Measurements from ENCODE around the gene CDYL. TPM values are rescaled to one million over a fixed set of nuclear protein-coding genes. Genes with fewer than 3 reads are reported as not detected.

Gene CDYL
- total and polyA plus RNA-seq, 2 of the 4 experiments (the other 2 are of a cell fraction) = 14.2 to 92.1 TPM

- TF ChIP-seq CTCF (conservative IDR thresholded peaks at IDR 0.05; ENCODE audit: low read depth, low read length) = no peak
Observed at GRCh38 chr6:4972438-4972837, 196.2 kb downstream of the CDYL start (continued).

- H2AFZ ChIP-seq (replicated peaks; ENCODE audit: low read length, poor library complexity) = peak overlapping the region; percentile 77
- H3K4me2 ChIP-seq (ENCODE audit: low read depth, low read length) = no peak overlapping the region
- ChIA-PET POLR2A (ENCODE audit: unreplicated experiment) (no interaction called here), CTCF (interaction anchor here (0.6 kb wide), 1 partner anchor 15 kb away, joined by 4 read pairs; no protein-coding TSS in a partner anchor)
- WGBS, 2 experiments (ENCODE audit: extremely low coverage in 2 of 2, insufficient read length in 1 of 2) = 82% methylated on average over 4 of the region's 13 CpGs; no CpG with 5 or more reads in 1 of the 2 experiments
- peak overlapping the region; percentile 27; the same call in 1 of the 2 replicates for H2AK5ac ChIP-seq (ENCODE audit: low read depth, low read length)
- ATAC-seq (ENCODE audit: low read depth) = no peak
- H4K5ac ChIP-seq (ENCODE audit: low read depth, low read length) = peak overlapping the region; percentile 39; the same call in 1 of the 2 replicates
- no peaks in the 10 kb centered on the region for H3K9me3 ChIP-seq (ENCODE audit: control insufficient read depth, insufficient read depth, low read length)
- no peaks in the 10 kb centered on the region for H3K79me1 ChIP-seq (ENCODE audit: low read depth in 1 of 2, low read length in 2 of 2)
- no peak overlapping the region; the same call in 1 of the 2 replicates for H4K91ac ChIP-seq (ENCODE audit: insufficient read depth, low read depth, low read length)
- DNase-seq = no peak
- intact Hi-C loops (cut with micrococcal nuclease) (no loop called here), dilution Hi-C loops (cut with HindIII; ENCODE audit: low sequenced_read_pairs, unreplicated experiment) (no loop called here), in situ Hi-C loops (cut with MboI; ENCODE audit: low sequenced_read_pairs) (no loop called here)
- peak overlapping the region; percentile 65; the same call in 1 of the 2 replicates for H3K27ac ChIP-seq (ENCODE audit: insufficient read depth, low read length)
- H3K9ac ChIP-seq (ENCODE audit: low read depth, low read length) = no peak overlapping the region
- H3K18ac ChIP-seq (ENCODE audit: low read depth, low read length) = peak overlapping the region; percentile 44; the same call in 1 of the 2 replicates
- no peaks in the 10 kb centered on the region for H3K36me3 ChIP-seq (ENCODE audit: control insufficient read depth, insufficient read depth, low read length)
- peak overlapping the region; percentile 13 to 58; a peak in 1 of 4 replicates for H4K8ac ChIP-seq (ENCODE audit: low read depth in 2 of 2, low read length in 2 of 2)
- no peak overlapping the region for H2BK20ac ChIP-seq (ENCODE audit: low read depth, low read length)
- H3K9me1 ChIP-seq (ENCODE audit: insufficient read depth, low read length) = peaks cover 10% of the 10 kb centered on the region; the same call in 1 of the 2 replicates
- 0 out of 2 replicates have a peak, but pooled peaks cover 2% of the 10 kb centered on the region for H3K27me3 ChIP-seq (ENCODE audit: control insufficient read depth, insufficient read depth, low read length)
- peaks cover 14% of the 10 kb centered on the region; the same call in 1 of the 2 replicates for H3K4me1 ChIP-seq (ENCODE audit: control insufficient read depth, insufficient read depth, low read length)
- no peak overlapping the region for H2BK15ac ChIP-seq (ENCODE audit: low read depth, low read length)
- no peak overlapping the region for H3K4me3 ChIP-seq (ENCODE audit: insufficient read depth, low read depth, low read length)
- H3K4ac ChIP-seq (ENCODE audit: low read depth, low read length) = 0 out of 2 replicates have a peak overlapping the region, but pooled peaks have one; percentile 49
- no peak overlapping the region for H3K56ac ChIP-seq (ENCODE audit: extremely low read depth, insufficient read depth, low read length)
- BruUV-seq (replicated peaks) = no TSS peak
- peak overlapping the region; percentile 31; the same call in 1 of the 2 replicates for H3K14ac ChIP-seq (replicated peaks; ENCODE audit: low read depth, low read length)
- H3K23ac ChIP-seq (ENCODE audit: low read depth, low read length) = no peak overlapping the region; the same call in 1 of the 2 replicates
- H2AK9ac ChIP-seq (replicated peaks; ENCODE audit: low read depth, low read length, poor library complexity) = peak overlapping the region; percentile 7
- H2BK5ac ChIP-seq (ENCODE audit: low read depth, low read length, poor library complexity, severe bottlenecking) = no peak overlapping the region
- no peaks in the 10 kb centered on the region for H4K20me1 ChIP-seq (ENCODE audit: insufficient read depth, low read length)
- H2BK120ac ChIP-seq (ENCODE audit: low read depth, low read length) = peak overlapping the region; percentile 68; the same call in 1 of the 2 replicates
- TF ChIP-seq CEBPB (IDR thresholded peaks at IDR 0.05; ENCODE audit: low read depth, low read length) (no peak), MXI1 (IDR thresholded peaks at IDR 0.05; ENCODE audit: borderline replicate concordance, low read depth, low read length) (no peak), MAZ (IDR thresholded peaks at IDR 0.05; ENCODE audit: borderline replicate concordance, low read depth, low read length) (no peak), CTCF (conservative IDR thresholded peaks at IDR 0.05; ENCODE audit: low read depth, low read length) (no peak), FOS (IDR thresholded peaks at IDR 0.05; ENCODE audit: low read depth, low read length) (no peak), RFX5 (IDR thresholded peaks at IDR 0.05; ENCODE audit: low read depth, low read length) (no peak), SMC3 (IDR thresholded peaks at IDR 0.05; ENCODE audit: low read depth, low read length) (no peak), RAD21 (IDR thresholded peaks at IDR 0.05; ENCODE audit: low read length) (no peak), ELK1 (IDR thresholded peaks at IDR 0.05; ENCODE audit: borderline replicate concordance, low read depth, low read length) (no peak), BHLHE40 (IDR thresholded peaks at IDR 0.05; ENCODE audit: low read depth, low read length) (no peak), MAFK (IDR thresholded peaks at IDR 0.05; ENCODE audit: low read depth, low read length) (no peak)
Observed at GRCh38 chr6:4973415-4973814, 197.2 kb downstream of the CDYL start.

Data from IMR-90 (cell line).